GM21825 (cell line): ENCODE results near the gene TUT1.
A peak's percentile ranks its signal among the peaks of the same experiment; 100 is the strongest.
"Not testable (repeated sequence)": the region's sequence is repeated elsewhere in the genome, so short reads cannot be mapped to it uniquely, and the experiment has no call there.

Source experiments
- ATAC-seq: cut with Tn5 transposase; IDR thresholded peaks from one replicate; pipeline ENCODE4 v1.9.1; 2021; ENCODE audit warnings: mild to moderate bottlenecking, moderate library complexity; ENCODE audit not compliant: unreplicated experiment

The TUT1 gene

DNA sequence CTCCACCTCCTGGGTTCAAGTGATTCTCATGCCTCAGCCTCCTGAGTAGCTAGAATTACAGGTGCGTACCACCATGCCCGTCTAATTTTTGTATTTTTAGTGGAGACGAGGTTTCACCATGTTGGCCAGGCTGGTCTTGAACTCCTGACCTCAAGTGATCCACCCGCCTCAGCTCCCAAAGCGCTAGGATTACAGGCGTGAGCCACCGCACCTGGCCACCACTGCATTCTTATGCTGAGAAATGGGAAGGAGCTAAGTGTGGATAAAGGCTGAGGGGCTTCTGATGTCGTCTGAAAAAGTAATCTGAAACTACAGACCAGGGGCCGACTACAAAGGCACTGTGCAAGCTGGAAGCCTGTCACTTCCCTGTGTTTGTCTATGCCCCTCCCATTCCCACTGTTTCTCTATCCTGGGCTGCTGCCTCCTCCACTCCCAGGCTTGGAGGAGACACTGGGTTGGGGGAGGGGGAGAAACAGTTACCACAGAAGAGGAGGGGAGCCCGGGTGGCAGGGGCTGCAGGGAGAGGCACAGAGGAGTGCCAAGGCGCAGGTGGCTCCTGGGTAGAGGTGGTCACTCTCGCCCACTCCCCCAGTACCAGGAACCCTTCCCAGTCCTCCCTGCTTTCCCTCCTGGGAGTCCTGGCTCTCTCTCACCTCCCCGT lies 13.3 kb upstream of the TUT1 start:
- ATAC-seq, result no peak

DNA sequence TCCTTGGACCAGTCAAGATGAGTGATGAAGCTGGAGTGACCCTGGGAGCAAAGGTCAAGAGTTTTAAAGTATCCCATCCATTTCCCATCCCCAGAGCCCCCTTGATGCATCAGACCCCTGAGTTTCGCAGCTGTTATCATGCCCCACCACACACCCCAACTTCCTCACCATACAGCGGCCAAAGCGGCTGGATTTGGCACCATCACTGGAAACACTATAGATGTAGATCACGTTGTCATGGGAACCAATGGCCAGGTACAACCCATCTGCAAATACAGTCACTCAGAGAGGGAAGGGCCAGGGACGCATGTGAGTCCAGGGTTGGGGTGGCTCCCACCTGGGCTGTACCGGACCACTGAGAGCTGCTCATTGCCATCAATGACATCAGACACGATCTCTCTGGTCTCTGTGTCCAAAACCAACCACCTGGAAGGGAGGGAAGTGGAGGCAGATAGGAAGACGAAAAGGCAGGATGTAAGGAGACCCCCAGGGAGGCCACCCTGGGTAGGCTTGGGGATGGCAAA lies 12.5 kb upstream of the TUT1 start:
- ATAC-seq, result no peak

DNA sequence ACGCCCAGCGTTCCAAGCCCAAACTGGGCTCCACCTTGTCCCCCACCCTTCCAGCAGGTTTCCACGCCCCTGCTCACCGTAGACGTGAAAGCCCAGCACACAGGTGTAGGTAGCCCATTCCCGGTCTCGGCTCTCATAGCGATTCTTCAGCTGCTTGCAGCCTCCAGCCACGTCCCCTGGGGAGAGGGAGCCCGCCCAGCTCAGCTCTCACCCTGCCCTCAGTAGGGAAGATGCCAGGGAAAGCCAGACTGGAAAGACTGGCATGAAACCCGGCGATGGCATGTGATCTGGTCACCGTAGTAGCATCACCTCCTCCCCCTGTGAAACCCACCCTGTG lies 11.7 kb upstream of the TUT1 start:
- ATAC-seq, result no peak

DNA sequence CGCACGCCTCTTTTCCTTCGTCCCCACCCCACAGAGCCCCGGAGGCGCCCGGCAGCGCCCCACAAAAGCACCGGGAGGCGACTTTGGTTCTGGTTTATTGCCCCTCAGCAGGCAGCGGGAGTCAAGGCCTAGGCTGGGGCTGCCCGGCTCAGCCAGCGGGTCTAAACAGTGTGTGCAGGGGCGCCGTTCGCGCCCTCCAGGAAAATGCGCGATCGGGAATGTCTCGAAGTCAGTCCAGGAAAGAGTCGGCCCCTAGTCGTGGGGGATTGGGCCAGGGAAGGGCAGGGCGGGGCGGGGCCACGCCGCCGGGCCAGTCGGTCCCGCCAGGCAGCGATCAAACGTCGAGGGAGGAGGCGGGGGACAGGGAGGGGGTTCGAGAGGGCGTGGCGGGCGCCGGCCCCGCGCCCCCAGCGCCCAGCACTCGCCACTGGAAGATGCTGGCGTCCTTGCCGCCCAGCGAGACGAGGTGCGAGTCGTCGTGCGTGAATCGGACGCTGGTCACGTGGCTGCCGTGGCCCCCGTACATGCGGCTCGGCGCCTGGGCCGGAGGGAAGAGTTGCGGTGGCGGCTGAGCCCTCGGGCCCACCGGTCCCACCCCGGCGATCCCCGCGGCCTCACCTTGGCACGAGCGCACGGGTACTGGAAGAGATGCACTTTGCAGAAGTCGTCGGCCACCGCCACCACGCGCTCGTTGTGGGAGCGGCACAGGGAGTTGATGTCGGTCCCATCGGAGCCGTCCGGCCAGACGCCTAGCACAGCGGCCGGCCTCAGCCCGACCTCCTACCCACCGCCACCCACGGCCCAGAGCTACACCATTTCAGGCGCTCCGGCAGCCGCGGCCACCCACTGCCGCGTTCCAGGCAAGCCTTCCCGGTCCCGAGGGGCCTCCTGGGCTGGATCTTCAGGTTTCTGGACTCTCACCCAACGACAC lies 11.1 kb upstream of the TUT1 start:
- no peak for ATAC-seq

DNA sequence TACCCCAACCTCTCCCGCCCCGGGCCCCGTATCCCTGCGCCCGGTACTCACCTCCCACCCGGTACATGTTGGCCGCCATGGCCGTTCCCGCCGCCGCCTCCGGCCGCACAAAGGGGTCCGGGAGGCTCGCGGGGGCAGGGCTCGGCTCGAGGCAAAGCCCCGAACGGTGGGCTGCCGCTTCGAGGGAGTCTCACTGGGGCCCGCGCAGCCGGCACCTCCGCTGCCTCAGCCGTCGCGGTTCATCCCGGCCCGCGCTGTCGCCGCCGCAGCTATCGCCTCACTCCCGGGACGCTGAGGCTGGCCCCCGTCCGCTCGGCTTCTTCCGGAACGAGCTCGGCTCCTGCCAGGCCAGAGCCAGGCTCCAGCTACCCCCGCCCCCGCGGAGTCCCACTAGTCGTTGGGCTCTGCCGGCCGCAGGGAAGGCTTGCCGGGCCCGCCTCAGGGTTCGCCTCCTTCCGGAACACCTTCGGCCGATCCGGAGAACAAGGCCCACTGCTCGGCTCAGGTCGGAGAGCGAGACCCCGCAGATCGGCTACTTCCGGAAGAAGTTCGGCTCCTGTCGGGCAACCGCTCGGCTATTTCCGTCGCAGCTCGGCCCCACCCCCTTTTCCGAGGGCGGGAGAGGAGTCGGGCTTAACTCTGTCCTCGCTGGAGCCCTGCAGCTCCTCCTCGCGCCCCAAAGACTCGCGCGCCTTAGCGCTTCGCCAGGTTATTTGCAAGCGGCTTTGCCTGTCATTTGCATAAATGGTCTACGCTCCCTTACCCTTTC lies 10.2 kb upstream of the TUT1 start, which contains the start of gene MTA2:
TSS of gene MTA2 (minus strand) at position 494 of the 769 bp plus-strand sequence. CDS start at position 79, 415 bp downstream.
- peak; percentile 62 for ATAC-seq

DNA sequence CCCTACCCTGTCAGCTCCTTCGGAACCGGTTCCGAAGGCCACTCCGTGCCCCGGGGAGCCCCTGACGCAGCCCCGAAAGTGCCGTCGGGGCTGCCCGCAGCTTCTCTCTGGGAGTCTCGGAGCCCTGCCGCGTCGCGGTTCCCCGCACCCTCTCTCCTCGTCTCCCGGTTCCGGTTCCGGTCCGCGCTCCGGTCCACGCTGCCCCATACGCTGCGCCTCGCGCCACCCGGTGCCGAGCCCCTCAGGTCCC lies 9.7 kb upstream of the TUT1 start:
- no peak for ATAC-seq

DNA sequence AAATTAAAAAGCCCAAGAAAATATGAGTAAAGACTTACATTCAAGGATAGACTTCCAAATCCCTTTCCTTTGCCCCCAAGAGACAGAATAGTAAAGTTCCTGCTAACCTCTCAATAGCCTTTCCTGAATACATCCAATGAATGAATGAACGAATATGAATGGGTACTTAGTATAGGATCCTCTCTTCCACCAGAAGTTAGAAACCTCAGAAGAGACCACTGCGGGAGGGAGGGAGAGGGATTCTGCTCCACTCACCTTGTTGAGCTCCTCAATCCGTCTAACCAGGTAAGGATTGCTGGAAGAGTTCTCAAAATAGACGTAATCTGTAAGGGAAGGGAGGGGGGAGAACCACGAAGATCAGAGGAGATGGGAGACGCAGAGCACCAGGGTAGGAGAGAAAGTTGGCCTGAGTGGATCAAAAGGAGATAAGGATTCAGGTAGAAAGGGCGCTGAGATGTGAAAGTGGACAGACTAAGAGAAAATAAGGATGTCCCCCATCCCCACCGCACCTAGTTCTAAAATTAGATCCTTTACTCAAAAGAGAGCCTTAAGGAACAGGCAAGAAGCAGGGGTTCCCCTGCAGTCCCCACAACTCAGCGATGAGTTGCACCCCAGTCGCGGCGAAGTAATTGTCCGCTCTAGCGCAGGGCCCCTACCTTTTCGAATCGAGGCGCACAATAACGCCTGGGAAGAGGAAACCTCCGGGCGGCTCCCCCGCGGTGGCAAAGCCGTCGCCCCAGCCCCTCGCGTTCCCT lies 9.2 kb upstream of the TUT1 start:
- no peak for ATAC-seq

DNA sequence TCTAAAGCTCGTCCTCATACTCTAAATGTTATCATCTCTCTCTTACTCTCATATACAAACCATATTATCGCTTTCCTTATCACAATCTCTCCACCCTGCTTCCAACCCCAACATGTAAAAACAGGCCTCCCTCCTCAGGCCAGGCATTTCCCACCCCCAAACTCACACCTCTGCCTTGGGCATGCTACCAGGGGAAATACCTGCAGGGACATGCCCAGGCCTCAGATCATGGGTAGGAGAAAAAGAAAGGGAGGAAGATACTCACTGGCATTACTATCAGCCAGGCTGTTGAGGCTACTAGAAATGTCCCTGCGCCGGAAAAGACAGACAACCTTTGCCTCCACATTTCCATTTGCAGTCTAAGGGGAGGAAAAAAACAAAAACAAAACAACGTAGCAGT lies 8.6 kb upstream of the TUT1 start:
- ATAC-seq, result no peak

DNA sequence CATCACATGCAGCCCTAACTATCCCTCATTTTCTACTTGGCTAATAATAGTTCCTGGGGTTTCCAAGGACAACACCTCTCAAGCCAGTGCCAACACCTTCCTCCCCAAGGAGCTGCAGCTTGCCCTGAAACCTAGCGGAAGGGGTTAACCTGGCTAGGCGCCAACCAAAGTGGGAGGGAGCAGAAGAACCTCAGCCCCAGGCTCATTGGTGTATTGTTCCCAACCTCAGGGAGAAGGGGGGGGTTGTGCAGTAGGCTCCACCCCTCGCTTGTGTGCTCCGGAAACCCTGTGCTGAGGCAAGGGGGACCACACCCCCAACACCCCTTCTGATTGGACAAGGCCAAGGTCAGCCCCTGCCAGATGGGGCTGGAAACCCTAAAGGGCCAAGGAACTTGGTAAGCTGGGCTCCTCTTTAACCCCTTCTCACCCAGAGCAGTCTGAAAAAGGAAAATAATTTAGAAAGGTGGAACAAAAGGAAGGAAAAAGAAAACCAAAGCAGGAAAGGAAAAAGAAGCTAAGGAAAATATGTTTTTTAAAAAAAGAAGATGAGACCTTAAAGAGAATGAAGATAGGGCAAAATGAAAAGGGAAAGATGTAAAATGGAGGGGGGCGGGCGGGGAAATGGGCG lies 7.9 kb upstream of the TUT1 start:
- ATAC-seq, result peak; percentile 49

DNA sequence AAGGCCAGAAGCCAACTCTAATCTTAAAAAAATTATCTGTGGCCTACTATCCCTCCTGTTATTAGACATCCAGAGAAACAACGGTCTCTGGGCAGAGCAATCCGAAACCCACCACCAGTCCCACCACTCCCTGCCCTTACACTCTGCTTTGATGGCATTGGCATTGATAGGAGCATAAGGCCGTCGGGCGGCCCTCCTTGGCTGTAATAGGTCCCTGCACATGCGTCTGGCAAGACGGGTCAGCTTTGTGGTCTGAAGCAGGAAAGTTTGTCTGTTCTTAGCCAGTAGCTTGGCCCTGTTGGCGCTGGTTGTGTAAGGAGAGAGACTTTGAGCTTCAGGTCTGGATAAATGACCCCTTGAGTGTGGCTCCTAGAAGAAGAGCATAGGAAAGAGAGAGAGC lies 3.8 kb upstream of the TUT1 start:
- ATAC-seq, result no peak

DNA sequence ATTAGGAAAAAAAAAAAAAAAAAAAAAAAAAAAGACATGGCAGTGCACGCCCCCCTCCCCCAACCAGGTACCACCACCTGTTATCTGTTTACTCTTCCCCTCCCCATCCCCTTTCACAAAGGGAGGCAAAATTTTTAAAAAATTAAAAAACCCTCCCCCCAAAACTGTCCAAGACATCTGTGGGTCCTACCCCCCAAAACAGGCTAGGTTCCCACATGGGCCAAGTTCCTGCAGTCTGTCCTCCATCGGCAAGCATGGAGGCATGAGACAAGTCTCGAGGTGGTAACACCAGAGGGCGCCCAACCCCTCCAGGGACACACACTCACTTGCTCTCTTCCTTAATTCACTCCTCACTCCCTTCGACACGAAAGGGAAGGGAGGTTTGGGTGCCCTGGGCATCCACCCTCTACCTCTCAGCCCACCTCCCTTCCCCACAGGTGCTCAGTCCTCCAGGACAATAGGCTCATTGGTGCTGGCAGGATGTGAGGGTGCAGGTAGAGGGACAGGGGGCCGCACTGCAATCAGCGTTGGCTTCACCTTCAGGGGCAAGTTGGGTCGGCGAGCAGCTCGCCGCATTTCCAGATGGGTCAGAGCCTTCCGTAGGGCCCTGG lies 2.2 kb upstream of the TUT1 start:
- no peak for ATAC-seq

DNA sequence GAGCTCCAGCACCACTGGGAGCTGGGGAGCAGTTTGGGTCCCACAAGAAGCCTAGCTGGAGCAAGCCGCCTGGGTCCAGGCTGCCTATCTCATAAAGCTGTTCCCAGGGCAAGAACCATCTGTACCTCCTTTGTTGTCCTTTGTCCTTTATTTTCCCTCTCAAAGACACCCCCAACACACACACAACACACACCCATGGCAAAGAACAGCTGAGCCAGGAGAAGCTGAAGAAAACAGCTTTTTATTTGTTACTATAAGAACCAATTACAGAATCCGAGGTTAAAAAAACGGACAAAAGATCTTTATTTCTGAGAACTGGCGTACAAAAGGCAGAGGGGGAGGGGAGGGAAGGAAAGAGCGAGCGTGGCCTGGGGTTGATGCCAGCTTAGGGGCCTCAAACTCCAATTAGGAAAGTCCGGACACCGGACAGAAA lies 1.7 kb upstream of the TUT1 start:
- no peak for ATAC-seq

DNA sequence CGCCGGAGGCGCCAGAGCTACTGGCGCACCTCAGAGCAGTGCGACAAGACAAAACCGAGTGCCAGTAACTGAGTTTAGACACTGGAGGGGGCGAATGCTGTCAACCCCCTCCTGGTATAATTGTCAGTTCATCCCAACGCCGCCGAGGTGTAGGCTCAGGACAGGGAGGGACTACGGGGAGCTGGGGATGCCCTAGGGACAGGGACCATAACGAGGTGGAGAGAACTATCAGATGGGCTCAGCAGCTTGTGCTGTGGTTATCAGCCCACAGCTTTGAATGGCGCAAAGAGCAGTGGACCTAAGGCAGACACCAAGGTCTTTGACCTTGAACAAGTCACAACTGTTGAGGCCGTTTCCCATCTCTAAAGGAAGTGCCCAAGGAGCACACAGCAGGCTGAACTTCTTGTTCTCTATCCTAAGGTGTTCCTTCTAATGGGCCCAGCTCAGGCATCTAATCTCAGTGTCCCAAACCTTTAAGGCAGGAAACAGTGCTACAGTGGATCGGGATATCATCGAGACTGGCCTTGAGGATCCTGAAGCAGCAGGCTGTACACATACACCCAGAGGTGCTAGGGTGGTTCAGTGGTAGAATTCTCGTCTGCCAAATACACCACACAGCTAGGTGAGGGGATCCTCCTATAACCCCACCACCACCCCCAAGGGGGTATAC lies 958 bp upstream of the TUT1 start:
- peak; percentile 2 for ATAC-seq

DNA sequence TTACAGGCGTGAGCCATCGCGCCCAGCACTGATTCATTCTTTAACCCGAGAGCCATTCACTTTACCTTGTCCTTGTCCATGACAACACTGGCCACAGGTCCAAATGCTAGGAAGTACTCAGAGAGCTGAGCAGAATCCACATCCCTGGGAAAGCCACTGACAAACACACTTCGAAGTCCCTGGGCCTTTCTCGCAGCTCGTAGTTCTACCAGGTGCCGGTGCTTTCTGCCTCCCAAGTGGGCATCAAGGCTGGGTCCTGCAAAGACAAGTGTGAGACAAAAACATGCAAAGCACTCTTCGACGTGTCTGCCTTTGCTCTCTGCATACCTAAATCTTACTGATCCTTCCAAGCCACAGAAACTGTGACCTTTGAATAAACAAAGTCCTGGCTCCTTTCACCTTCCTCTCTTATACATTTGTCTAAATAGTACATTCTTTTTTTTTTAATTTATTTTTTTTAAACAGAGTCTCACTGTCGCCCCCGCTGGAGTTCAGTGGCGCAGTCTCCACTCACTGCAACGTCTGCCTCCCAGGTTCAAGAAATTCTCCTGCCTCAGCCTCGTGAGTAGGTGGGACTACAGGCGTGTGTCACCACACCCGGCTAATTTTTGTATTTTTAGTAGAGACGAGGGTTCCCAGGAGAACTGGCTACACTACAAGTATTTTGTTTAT lies 2.2 kb downstream of the TUT1 start:
- no peak for ATAC-seq

DNA sequence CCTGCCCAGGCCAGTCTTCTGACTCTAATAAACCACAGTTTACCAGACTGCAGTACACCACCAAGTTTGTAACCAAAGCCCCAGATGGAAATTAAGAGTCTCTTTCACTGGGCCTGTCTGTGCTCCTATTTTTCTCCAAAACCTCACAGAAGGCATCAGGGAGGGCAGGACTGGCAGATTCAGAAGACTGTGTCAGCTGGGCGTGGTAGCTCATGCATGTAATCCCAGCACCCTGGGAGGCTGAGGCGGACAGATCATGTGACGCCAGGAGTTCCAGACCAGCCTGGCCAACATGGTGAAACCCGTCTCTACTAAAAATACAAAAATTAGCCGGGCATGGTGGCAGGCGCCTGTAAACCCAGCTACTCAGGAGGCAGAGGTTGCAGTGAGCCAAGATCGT lies 6.0 kb downstream of the TUT1 start:
- ATAC-seq, result not testable (repeated sequence)

DNA sequence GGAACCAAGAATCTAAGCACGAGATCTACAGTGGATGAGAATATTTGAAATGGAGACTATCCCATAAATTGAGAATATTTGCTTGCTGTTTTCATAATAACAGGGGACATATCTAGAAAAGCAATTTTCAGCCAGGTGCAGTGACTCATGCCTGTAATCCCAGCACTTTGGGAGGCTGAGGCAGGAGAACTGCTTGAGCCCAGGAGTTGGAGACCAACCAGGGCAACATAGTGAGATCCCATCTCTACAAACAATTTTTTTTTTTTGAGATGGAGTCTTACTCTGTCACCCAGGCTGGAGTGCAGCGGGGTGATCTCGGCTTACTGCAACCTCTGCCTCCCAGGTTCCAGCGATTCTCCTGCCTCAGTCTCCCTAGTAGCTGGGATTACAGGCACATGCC lies 9.6 kb downstream of the TUT1 start:
- ATAC-seq, result not testable (repeated sequence)

DNA sequence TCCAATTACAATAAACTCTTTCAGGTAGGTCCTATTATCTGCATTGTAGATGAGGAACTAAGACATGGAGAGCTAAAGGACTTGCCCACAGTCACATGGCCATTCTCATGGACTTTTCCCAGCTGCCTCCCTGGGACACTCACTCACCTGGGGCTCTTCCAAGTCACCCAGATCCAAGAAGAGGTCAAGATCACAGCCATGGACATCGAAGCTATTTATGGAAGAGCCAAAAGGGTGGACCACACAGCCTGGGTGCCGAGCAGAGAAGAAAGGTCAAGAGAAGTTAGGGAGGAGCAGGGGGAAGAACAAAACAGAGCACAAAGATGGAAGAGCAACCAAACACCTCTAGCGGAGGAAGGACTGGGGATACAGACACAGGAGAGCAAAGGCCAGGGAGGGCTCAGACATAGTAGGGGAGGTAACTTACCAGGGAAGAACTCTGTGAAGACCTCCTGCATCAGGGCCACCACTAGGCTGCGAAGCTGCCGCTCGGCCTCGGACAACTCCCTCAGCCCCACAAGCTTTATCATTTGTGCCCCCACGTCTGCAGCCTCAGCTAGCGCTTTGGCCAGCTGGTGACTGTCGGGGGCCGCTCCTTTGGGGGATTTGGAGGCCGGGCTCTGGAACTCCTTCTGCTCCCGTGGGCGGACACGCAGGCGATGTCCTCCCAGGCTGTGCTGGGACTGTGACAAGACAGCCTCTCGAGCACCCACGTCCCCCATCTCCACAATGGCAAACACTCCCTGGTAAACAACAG lies 10.2 kb downstream of the TUT1 start:
- ATAC-seq, result no peak

DNA sequence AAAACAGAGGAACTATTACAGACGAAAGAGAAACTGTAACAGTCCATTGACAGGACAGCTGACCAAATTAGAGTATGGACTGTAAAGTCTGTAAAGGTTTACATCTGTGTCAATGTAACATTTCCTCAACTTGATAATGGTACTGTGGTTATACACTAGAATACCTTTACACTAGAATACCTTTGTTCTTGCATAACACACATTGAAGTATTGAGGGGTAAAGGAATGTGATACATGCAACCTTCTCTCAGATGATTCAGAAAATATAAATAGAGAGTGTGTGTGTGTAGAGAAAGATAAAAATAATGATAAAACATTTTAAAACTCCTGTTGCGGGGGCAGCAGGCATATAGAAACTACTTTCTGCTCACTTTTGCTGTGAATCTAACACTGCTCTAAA lies 12.1 kb downstream of the TUT1 start:
- ATAC-seq, result no peak
